ENCODE measurements around the gene WDR36. TPM values are rescaled to one million over a fixed set of nuclear protein-coding genes. Genes with fewer than 3 reads are reported as not detected.

Gene WDR36
- total RNA-seq, 2 experiments from 2014 or later: 65.1 to 65.6 TPM

DNA sequence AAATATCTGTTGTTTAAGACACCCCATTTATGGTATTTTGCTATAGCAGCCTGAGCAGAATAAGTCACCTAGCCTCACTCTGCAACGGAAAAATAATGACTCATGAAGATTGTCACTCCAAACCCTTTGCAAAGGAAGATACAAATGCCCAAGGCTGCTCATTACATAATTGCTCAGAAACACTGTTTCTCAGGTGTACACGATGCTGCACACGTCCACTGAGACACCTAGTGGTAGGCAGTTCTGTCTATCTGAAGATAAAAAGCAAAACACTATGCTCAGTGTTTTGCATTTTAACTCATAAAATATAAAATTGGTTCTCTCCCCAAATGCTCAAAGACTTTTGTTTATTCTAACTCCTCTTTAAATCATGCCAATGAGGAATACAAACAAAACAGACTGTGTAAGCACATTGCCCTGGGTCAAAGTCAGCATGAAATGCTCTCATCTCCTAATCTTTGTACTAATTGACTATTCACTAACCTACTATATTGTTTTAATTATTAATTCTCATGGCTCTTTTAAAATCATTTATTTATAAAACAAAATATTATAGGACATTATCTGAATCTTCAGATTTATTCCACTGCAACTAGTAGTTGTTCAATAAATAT lies 28.3 kb upstream of the WDR36 start:
- ChIA-PET POLR2A (interaction anchor here (1.4 kb wide), 1 partner anchor 19 kb away, joined by 4 read pairs; no protein-coding TSS in a partner anchor), CTCF (interaction anchor here (1.6 kb wide), 1 partner anchor 307 kb away, joined by 4 read pairs; no protein-coding TSS in a partner anchor)
- H3K4me3 Mint-ChIP-seq: no peak overlapping the region
- H3K27me3 Mint-ChIP-seq: peaks cover 42% of the 10 kb centered on the region
- DNase-seq: peak; percentile 18
- H3K27ac Mint-ChIP-seq: no peak overlapping the region
- H3K9me3 Mint-ChIP-seq: no peaks in the 10 kb centered on the region
- no peaks in the 10 kb centered on the region for H3K4me1 Mint-ChIP-seq (ENCODE audit: low read depth)
- peak; percentile 45 for ATAC-seq
- TF ChIP-seq, protein P1, sequence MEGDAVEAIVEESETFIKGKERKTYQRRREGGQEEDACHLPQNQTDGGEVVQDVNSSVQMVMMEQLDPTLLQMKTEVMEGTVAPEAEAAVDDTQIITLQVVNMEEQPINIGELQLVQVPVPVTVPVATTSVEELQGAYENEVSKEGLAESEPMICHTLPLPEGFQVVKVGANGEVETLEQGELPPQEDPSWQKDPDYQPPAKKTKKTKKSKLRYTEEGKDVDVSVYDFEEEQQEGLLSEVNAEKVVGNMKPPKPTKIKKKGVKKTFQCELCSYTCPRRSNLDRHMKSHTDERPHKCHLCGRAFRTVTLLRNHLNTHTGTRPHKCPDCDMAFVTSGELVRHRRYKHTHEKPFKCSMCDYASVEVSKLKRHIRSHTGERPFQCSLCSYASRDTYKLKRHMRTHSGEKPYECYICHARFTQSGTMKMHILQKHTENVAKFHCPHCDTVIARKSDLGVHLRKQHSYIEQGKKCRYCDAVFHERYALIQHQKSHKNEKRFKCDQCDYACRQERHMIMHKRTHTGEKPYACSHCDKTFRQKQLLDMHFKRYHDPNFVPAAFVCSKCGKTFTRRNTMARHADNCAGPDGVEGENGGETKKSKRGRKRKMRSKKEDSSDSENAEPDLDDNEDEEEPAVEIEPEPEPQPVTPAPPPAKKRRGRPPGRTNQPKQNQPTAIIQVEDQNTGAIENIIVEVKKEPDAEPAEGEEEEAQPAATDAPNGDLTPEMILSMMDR (IDR thresholded peaks at IDR 0.05): no peak
- intact Hi-C loops (cut with micrococcal nuclease): no loop called here
- H3K36me3 Mint-ChIP-seq (ENCODE audit: low read depth): no peaks in the 10 kb centered on the region

DNA sequence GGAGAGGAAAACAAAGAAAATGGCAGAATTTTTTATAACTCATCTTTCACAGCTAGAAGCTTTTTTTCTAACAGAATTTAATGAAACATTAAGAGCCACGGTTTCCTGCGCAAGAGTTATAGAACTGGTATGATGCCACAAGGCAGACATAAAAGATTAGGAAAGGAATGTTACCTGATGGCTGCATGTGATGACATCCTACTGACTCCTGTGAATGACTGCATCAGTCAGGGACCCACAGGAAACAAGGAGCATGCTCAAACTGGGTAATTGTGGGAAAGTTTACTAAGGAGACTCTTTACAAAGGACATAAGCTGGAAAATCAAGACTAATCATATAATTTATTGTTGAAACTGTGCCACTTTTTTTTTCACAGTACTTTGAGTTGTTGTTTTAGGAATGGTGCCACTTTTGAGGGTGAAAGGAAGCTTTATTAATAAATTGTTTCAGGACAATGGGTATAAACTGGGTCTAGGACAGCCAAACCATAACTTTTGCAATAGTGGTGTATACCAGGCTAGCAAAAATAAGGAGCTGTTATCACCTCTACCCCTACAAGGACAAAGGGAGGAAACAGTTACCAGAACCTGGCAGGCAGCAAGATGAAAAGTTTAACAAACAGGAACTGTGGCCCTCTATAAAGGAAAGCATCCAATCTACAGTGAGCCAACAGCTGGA lies 25.7 kb upstream of the WDR36 start:
- TF ChIP-seq, protein P1 (IDR thresholded peaks at IDR 0.05): no peak
- Mint-ChIP-seq H3K4me3 (no peak overlapping the region), H3K27me3 (peaks cover 64% of the 10 kb centered on the region), H3K4me1 (ENCODE audit: low read depth) (peaks cover 9% of the 10 kb centered on the region), H3K36me3 (ENCODE audit: low read depth) (no peaks in the 10 kb centered on the region), H3K9me3 (no peaks in the 10 kb centered on the region), H3K27ac (no peak overlapping the region)
- no peak for ATAC-seq
- CTCF ChIA-PET: interaction anchor here (1.5 kb wide), 1 partner anchor 309 kb away, joined by 6 read pairs; no protein-coding TSS in a partner anchor
- POLR2A ChIA-PET: no interaction called here
- no peak for DNase-seq
- intact Hi-C loops (cut with micrococcal nuclease): no loop called here

DNA sequence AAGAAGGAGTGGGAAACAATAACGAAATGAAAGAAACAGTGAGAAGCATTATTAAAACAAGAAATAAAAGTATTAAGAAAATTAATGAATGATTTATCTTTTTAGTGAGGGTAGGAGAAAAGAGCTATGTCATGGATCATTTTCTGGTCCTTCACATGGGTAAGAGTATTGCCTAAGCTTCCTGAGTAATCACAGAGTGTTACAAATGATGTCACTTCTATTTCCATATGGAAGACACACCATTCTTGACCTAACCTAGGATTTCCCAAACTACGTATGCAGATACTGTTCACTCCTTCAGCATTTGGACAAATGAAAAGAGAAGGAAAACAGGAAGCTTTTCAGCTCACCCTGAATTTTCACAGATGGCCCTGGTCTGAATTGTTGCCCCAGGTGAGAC lies 23.9 kb upstream of the WDR36 start:
- ATAC-seq (no peak), DNase-seq (no peak)
- H3K27ac Mint-ChIP-seq: no peak overlapping the region
- intact Hi-C loops (cut with micrococcal nuclease): no loop called here
- H3K36me3 Mint-ChIP-seq (ENCODE audit: low read depth): no peaks in the 10 kb centered on the region
- TF ChIP-seq, protein P1 (IDR thresholded peaks at IDR 0.05): no peak
- POLR2A ChIA-PET: interaction anchor here (0.8 to 1.8 kb wide), 2 partner anchors 23 to 40 kb away, joined by 3 to 5 read pairs; no protein-coding TSS in a partner anchor
- H3K4me1 Mint-ChIP-seq (ENCODE audit: low read depth): peaks cover 10% of the 10 kb centered on the region
- CTCF ChIA-PET: interaction anchor here (0.8 kb wide), 1 partner anchor 23 kb away, joined by 3 read pairs; no protein-coding TSS in a partner anchor
- H3K9me3 Mint-ChIP-seq: no peaks in the 10 kb centered on the region
- H3K27me3 Mint-ChIP-seq: peaks cover 81% of the 10 kb centered on the region
- no peak overlapping the region for H3K4me3 Mint-ChIP-seq

DNA sequence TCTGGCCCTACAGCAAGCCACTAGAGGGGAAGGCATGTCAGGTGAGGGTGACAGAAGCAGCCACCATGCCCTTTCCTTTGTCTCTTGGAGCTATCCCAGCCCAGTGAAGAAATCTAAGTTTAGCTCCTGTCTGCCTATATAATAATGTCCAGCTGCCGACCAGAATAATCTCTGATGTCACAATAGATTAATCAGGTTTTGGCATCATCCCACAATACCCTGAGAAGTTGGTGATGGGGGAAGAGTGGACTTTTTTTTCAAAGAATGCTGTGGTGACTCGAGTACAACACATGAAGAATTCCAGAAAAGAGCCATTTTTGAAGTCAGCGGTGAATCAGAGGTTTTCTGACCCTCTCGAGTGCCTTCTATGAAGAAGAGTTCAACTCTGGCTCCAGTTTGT lies 22.3 kb upstream of the WDR36 start:
- Mint-ChIP-seq H3K27ac (no peak overlapping the region), H3K9me3 (no peaks in the 10 kb centered on the region), H3K4me1 (ENCODE audit: low read depth) (peaks cover 16% of the 10 kb centered on the region), H3K27me3 (peaks cover 82% of the 10 kb centered on the region), H3K4me3 (no peak overlapping the region), H3K36me3 (ENCODE audit: low read depth) (no peaks in the 10 kb centered on the region)
- CTCF ChIA-PET: no interaction called here
- DNase-seq (no peak), ATAC-seq (no peak)
- TF ChIP-seq, protein P1 (IDR thresholded peaks at IDR 0.05): no peak
- intact Hi-C loops (cut with micrococcal nuclease): no loop called here
- POLR2A ChIA-PET: no interaction called here
